ENCODE data around the gene SMARCC1.

SMARCC1 gene

DNA sequence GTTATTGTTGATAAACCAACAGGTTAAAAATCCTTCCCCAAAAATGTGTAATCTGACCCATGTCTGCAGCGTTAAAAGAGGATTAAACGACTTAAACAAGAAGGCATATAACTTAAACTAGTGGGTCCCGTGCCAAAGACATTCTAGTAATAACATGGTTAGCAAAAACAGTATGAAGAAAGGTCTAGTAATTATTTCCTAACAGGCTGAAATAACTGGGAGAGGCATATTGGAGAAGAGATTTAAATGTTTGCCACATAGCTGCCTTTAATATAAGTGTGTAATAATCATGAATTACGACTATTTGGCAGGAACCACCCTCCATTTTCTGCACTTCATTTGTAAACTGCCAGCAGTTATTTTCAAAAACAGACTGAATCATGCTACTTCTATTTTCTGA, 135.3 kb downstream of the SMARCC1 start:
- Histone ChIP-seq H4K20me1 (ENCODE audit: low read depth, low read length) (no peaks in the 10 kb centered on the region), H3K9me3 (ENCODE audit: insufficient read depth, low read length) (no peaks in the 10 kb centered on the region), H3K9ac (ENCODE audit: low read length) (no peak overlapping the region), H3K9me2 (replicated peaks; ENCODE audit: insufficient read depth, low read length) (no peaks in the 10 kb centered on the region), H3F3A (ENCODE audit: insufficient read depth) (peaks cover 5% of the 10 kb centered on the region; the same call in 1 of the 2 replicates), H3K36me3 (ENCODE audit: low read length) (peaks cover 9% of the 10 kb centered on the region; the same call in 1 of the 2 replicates), H3K27ac (ENCODE audit: low read depth, low read length) (no peak overlapping the region), H3K27me3 (ENCODE audit: low read length) (no peaks in the 10 kb centered on the region), H3K4me3 (ENCODE audit: insufficient read depth, low read length, poor library complexity, severe bottlenecking) (no peak overlapping the region), H3K4me2 (ENCODE audit: low read depth, low read length, poor library complexity, severe bottlenecking) (no peak overlapping the region), H2AFZ (ENCODE audit: low read depth, low read length, severe bottlenecking) (no peak overlapping the region), H3K79me2 (ENCODE audit: insufficient read depth, low read length) (peaks cover 5% of the 10 kb centered on the region; the same call in 1 of the 2 replicates)
- no peak for TF ChIP-seq EZH2phosphoT487 (conservative IDR thresholded peaks at IDR 0.05; ENCODE audit: low read length)
- TF ChIP-seq, protein P1, sequence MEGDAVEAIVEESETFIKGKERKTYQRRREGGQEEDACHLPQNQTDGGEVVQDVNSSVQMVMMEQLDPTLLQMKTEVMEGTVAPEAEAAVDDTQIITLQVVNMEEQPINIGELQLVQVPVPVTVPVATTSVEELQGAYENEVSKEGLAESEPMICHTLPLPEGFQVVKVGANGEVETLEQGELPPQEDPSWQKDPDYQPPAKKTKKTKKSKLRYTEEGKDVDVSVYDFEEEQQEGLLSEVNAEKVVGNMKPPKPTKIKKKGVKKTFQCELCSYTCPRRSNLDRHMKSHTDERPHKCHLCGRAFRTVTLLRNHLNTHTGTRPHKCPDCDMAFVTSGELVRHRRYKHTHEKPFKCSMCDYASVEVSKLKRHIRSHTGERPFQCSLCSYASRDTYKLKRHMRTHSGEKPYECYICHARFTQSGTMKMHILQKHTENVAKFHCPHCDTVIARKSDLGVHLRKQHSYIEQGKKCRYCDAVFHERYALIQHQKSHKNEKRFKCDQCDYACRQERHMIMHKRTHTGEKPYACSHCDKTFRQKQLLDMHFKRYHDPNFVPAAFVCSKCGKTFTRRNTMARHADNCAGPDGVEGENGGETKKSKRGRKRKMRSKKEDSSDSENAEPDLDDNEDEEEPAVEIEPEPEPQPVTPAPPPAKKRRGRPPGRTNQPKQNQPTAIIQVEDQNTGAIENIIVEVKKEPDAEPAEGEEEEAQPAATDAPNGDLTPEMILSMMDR (IDR thresholded peaks at IDR 0.05; ENCODE audit: insufficient read depth, low read length, poor library complexity, severe bottlenecking), result no peak

DNA sequence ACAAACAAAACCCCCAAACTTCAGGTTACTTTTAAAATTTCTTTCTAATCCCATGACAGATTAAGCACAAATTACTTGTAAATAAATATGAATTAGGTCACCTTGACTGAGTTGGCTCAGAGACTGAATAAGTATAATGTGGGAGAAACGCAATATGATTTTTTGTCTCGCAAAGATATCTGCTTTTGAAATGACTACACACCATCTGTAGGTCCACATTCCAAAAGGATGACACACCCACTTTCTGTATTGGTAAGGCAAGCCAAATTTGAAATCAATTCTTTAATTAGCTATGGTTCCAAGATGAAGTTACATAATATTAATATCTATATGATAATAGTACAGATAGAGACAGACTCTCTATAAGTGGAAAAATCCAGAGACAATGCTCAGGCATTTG, 136.1 kb downstream of the SMARCC1 start:
- Histone ChIP-seq H3K9me3 (ENCODE audit: insufficient read depth, low read length) (no peaks in the 10 kb centered on the region), H3F3A (ENCODE audit: insufficient read depth) (peaks cover 5% of the 10 kb centered on the region; the same call in 1 of the 2 replicates), H3K79me2 (ENCODE audit: insufficient read depth, low read length) (peaks cover 13% of the 10 kb centered on the region), H3K9me2 (replicated peaks; ENCODE audit: insufficient read depth, low read length) (no peaks in the 10 kb centered on the region), H3K27me3 (ENCODE audit: low read length) (no peaks in the 10 kb centered on the region), H3K4me2 (ENCODE audit: low read depth, low read length, poor library complexity, severe bottlenecking) (no peak overlapping the region), H4K20me1 (ENCODE audit: low read depth, low read length) (peaks cover 5% of the 10 kb centered on the region; the same call in 1 of the 2 replicates), H3K27ac (ENCODE audit: low read depth, low read length) (no peak overlapping the region), H2AFZ (ENCODE audit: low read depth, low read length, severe bottlenecking) (no peak overlapping the region), H3K36me3 (ENCODE audit: low read length) (peaks cover 12% of the 10 kb centered on the region; the same call in 1 of the 2 replicates), H3K4me3 (ENCODE audit: insufficient read depth, low read length, poor library complexity, severe bottlenecking) (no peak overlapping the region), H3K9ac (ENCODE audit: low read length) (no peak overlapping the region)
- TF ChIP-seq, protein P1 (IDR thresholded peaks at IDR 0.05; ENCODE audit: insufficient read depth, low read length, poor library complexity, severe bottlenecking), result no peak
- no peak for TF ChIP-seq EZH2phosphoT487 (conservative IDR thresholded peaks at IDR 0.05; ENCODE audit: low read length)

DNA sequence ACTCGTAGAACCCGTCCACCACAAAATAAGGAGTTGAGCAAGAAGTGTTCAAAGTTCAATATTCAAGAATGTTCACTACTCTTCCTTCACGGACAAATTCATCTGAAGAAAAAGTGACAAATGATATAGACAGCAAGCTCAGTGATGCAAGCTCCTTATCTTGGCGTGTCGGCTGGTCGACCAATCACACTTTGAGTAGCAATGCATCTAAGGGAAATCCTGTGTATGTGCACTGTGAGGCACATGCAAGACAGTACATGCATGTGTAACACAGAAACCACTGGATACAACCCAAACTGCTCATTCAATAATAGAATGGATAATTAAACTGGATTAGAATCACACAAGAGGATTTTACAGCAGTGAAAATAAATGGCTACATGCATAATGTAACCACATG, 138.6 kb downstream of the SMARCC1 start:
- TF ChIP-seq, protein P1 (IDR thresholded peaks at IDR 0.05; ENCODE audit: insufficient read depth, low read length, poor library complexity, severe bottlenecking), result no peak
- TF ChIP-seq EZH2phosphoT487 (conservative IDR thresholded peaks at IDR 0.05; ENCODE audit: low read length), result no peak
- no peak overlapping the region for H3K27ac ChIP-seq (ENCODE audit: low read depth, low read length)
- H3K9me2 ChIP-seq (replicated peaks; ENCODE audit: insufficient read depth, low read length), result no peaks in the 10 kb centered on the region
- no peak overlapping the region for H3K4me2 ChIP-seq (ENCODE audit: low read depth, low read length, poor library complexity, severe bottlenecking)
- no peaks in the 10 kb centered on the region for H3K27me3 ChIP-seq (ENCODE audit: low read length)
- H3K36me3 ChIP-seq (ENCODE audit: low read length), result peaks cover 23% of the 10 kb centered on the region
- peaks cover 8% of the 10 kb centered on the region; the same call in 1 of the 2 replicates for H3F3A ChIP-seq (ENCODE audit: insufficient read depth)
- no peak overlapping the region for H2AFZ ChIP-seq (ENCODE audit: low read depth, low read length, severe bottlenecking)
- no peak overlapping the region for H3K9ac ChIP-seq (ENCODE audit: low read length)
- no peak overlapping the region for H3K4me3 ChIP-seq (ENCODE audit: insufficient read depth, low read length, poor library complexity, severe bottlenecking)
- no peaks in the 10 kb centered on the region for H3K9me3 ChIP-seq (ENCODE audit: insufficient read depth, low read length)
- peaks cover 11% of the 10 kb centered on the region; the same call in 1 of the 2 replicates for H4K20me1 ChIP-seq (ENCODE audit: low read depth, low read length)
- peaks cover 14% of the 10 kb centered on the region for H3K79me2 ChIP-seq (ENCODE audit: insufficient read depth, low read length)
